H1 (cell line): Measurements from ENCODE around the gene CELSR3. TPM values are rescaled to one million over a fixed set of nuclear protein-coding genes. Genes with fewer than 3 reads are reported as not detected.

ENCODE experiments used
- CTCF ChIA-PET: fragments of 300-600 bp; sonication (Branson Sonifier 250); formaldehyde crosslinking; loops from one replicate; lab custom pipeline; 2021; ENCODE audit not compliant: partially characterized antibody; lab: Charles Lee
- POLR2A ChIA-PET: fragments of 300-600 bp; sonication (Branson Sonifier 250); formaldehyde crosslinking; loops from one replicate; lab custom pipeline; 2021; ENCODE audit warnings: inconsistent platforms; ENCODE audit not compliant: partially characterized antibody; lab: Charles Lee
- DNase-seq, 2 experiments: peaks; one replicate each; pipeline versions ENCODE4 v3.0.0 to v3.0.0-alpha.2; 2010 to 2022; ENCODE audit warnings: low spot score in 2 of 2, low read depth in 1 of 2, mixed read lengths in 1 of 2
- FAIRE-seq: peaks from 2 replicates; lab custom pipeline; 2011; peaks lifted over from hg19 to GRCh38; lab: Jason Lieb, UNC
- H2AFZ ChIP-seq: 2 replicates; pipeline ENCODE4 v1.8.1; 2012; ENCODE audit warnings: low read length, inconsistent platforms
- H2AK5ac ChIP-seq: 2 replicates; pipeline ENCODE4 v1.6.1; 2013; ENCODE audit warnings: low read depth, low read length
- H2BK120ac ChIP-seq: replicated peaks from 2 replicates; pipeline ENCODE3; 2013; ENCODE audit warnings: low read depth, low read length, inconsistent platforms
- H2BK12ac ChIP-seq: 2 replicates; pipeline ENCODE4 v1.6.1; 2013; ENCODE audit warnings: low read depth, low read length
- H2BK15ac ChIP-seq: 2 replicates; pipeline ENCODE4 v1.6.1; 2013; ENCODE audit warnings: low read length
- H2BK20ac ChIP-seq: 2 replicates; pipeline ENCODE4 v1.6.1; 2013; ENCODE audit warnings: low read length
- H2BK5ac ChIP-seq: 2 replicates; pipeline ENCODE4 v1.6.1; 2013; ENCODE audit warnings: low read depth, low read length
- H3K14ac ChIP-seq: 2 replicates; pipeline ENCODE4 v1.6.1; 2013; ENCODE audit warnings: inconsistent platforms; ENCODE audit not compliant: insufficient read length
- H3K18ac ChIP-seq: 2 replicates; pipeline ENCODE4 v1.6.1; 2013; ENCODE audit warnings: low read length; ENCODE audit errors: extremely low read depth
- H3K23ac ChIP-seq: 2 replicates; pipeline ENCODE4 v1.6.1; 2013; ENCODE audit warnings: inconsistent platforms; ENCODE audit not compliant: insufficient read length
- H3K23me2 ChIP-seq: 2 replicates; pipeline ENCODE4 v1.6.1; 2013; ENCODE audit warnings: low read depth, low read length
- H3K27ac ChIP-seq: 2 replicates; pipeline ENCODE4 v1.6.1; 2011; ENCODE audit warnings: low read depth, low read length, inconsistent platforms
- H3K27me3 ChIP-seq, 4 experiments: replicated peaks in 1 of 4; 1 replicate in 1 of 4; 2 replicates in 3 of 4; pipeline versions ENCODE4 v1.6.1 to v1.8.1; 2011 to 2013; ENCODE audit warnings: low read length in 3 of 4, mild to moderate bottlenecking in 3 of 4, inconsistent platforms in 2 of 4, mixed read lengths in 2 of 4, moderate library complexity in 1 of 4; ENCODE audit not compliant: control insufficient read depth in 3 of 4, insufficient read depth in 3 of 4; ENCODE audit errors: extremely low read depth in 1 of 4
- H3K36me3 ChIP-seq, 4 experiments: 2 replicates each; pipeline versions ENCODE4 v1.6.1 to v1.8.1; 2011 to 2013; ENCODE audit warnings: mild to moderate bottlenecking in 4 of 4, low read length in 3 of 4, moderate library complexity in 2 of 4, control low read depth in 1 of 4, inconsistent platforms in 1 of 4; ENCODE audit not compliant: insufficient read depth in 4 of 4, control insufficient read depth in 2 of 4
- H3K4ac ChIP-seq: replicated peaks from 2 replicates; pipeline ENCODE3; 2013; ENCODE audit warnings: low read length, low read depth, mixed read lengths, inconsistent platforms; ENCODE audit not compliant: insufficient read length
- H3K4me1 ChIP-seq, 4 experiments: replicated peaks in 1 of 4; 1 replicate in 1 of 4; 2 replicates in 3 of 4; pipeline versions ENCODE4 v1.6.1 to v1.8.1; 2011 to 2013; ENCODE audit warnings: low read length in 3 of 4, inconsistent platforms in 2 of 4, mixed read lengths in 1 of 4; ENCODE audit not compliant: insufficient read depth in 4 of 4, control insufficient read depth in 3 of 4
- H3K4me2 ChIP-seq, 2 experiments: 2 replicates each; pipeline versions ENCODE4 v1.6.1 to v1.8.1; 2011 to 2013; ENCODE audit warnings: low read depth in 2 of 2, low read length in 2 of 2, control low read depth in 1 of 2, inconsistent platforms in 1 of 2, mild to moderate bottlenecking in 1 of 2; ENCODE audit not compliant: insufficient read depth in 1 of 2
- H3K4me3 ChIP-seq, 4 experiments: fragments of 200-600, 300-600 bp in 1 of 4; sonication (generic), shearing (Covaris generic), sonication (Bioruptor Twin) in 1 of 4; 2 replicates each; pipeline versions ENCODE4 v1.5.1 to v1.8.1; 2011 to 2016; ENCODE audit warnings: low read length in 4 of 4, low read depth in 3 of 4, control low read depth in 2 of 4, inconsistent platforms in 2 of 4, mild to moderate bottlenecking in 2 of 4, mixed read lengths in 1 of 4, moderate library complexity in 1 of 4; ENCODE audit not compliant: insufficient read depth in 2 of 4; ENCODE audit errors: extremely low read depth in 1 of 4
- H3K56ac ChIP-seq: replicated peaks from 2 replicates; pipeline ENCODE3; 2013; ENCODE audit warnings: low read depth, mild to moderate bottlenecking, mixed read lengths, low read length, inconsistent platforms; ENCODE audit not compliant: insufficient read length
- H3K79me1 ChIP-seq: 2 replicates; pipeline ENCODE4 v1.6.1; 2013; ENCODE audit warnings: low read depth, low read length, control low read depth
- H3K79me2 ChIP-seq, 2 experiments: 2 replicates each; pipeline versions ENCODE4 v1.6.1 to v1.8.1; 2012 to 2013; ENCODE audit warnings: low read length in 2 of 2, mild to moderate bottlenecking in 2 of 2, inconsistent platforms in 1 of 2; ENCODE audit not compliant: insufficient read depth in 2 of 2, control insufficient read depth in 1 of 2
- H3K9ac ChIP-seq, 4 experiments: replicated peaks in 1 of 4; 1 replicate in 1 of 4; 2 replicates in 3 of 4; pipeline versions ENCODE4 v1.6.1 to v1.8.1; 2011 to 2013; ENCODE audit warnings: low read depth in 3 of 4, low read length in 3 of 4, control low read depth in 2 of 4, mild to moderate bottlenecking in 2 of 4, moderate library complexity in 2 of 4, inconsistent platforms in 1 of 4; ENCODE audit errors: extremely low read depth in 1 of 4
- H3K9me3 ChIP-seq, 2 experiments: 2 replicates each; pipeline versions ENCODE4 v1.6.1 to v1.8.1; 2012 to 2013; ENCODE audit warnings: mild to moderate bottlenecking in 2 of 2, moderate library complexity in 2 of 2, control low read depth in 1 of 2, inconsistent platforms in 1 of 2, low read depth in 1 of 2, low read length in 1 of 2, mixed read lengths in 1 of 2; ENCODE audit not compliant: insufficient read depth in 2 of 2
- H4K20me1 ChIP-seq, 2 experiments: replicated peaks in 1 of 2; 2 replicates each; pipeline versions ENCODE3 to v1.8.1; 2011 to 2013; ENCODE audit warnings: inconsistent platforms in 2 of 2, low read length in 2 of 2, mild to moderate bottlenecking in 1 of 2; ENCODE audit not compliant: insufficient read depth in 2 of 2, control insufficient read depth in 1 of 2
- H4K5ac ChIP-seq: 2 replicates; pipeline ENCODE4 v1.6.1; 2013; ENCODE audit warnings: low read length, low read depth, mixed read lengths, inconsistent platforms; ENCODE audit not compliant: insufficient read length
- H4K8ac ChIP-seq: 2 replicates; pipeline ENCODE4 v1.8.0; 2013; ENCODE audit warnings: mild to moderate bottlenecking, moderate library complexity, low read length, inconsistent platforms; ENCODE audit not compliant: insufficient read depth; ENCODE audit errors: extremely low read depth
- H4K91ac ChIP-seq: replicated peaks from 2 replicates; pipeline ENCODE3; 2013; ENCODE audit warnings: low read length, mixed read lengths, inconsistent platforms; ENCODE audit not compliant: insufficient read length
- CBX8 ChIP-seq: fragments of 300-800, 300-1000 bp; sonication (generic); IDR thresholded peaks from 2 replicates; pipeline ENCODE4 v1.7.1; 2016; ENCODE audit warnings: low read depth, low read length, borderline replicate concordance
- GABPA ChIP-seq: IDR thresholded peaks from 2 replicates; pipeline ENCODE4 v1.6.1; 2011; ENCODE audit warnings: mild to moderate bottlenecking, low read length, moderate library complexity, borderline replicate concordance; ENCODE audit not compliant: insufficient read depth
- KDM1A ChIP-seq: fragments of 200-600, 300-600 bp; sonication (generic); IDR thresholded peaks from 2 replicates; pipeline ENCODE4 v1.7.1; 2016; ENCODE audit warnings: mild to moderate bottlenecking, low read length, borderline replicate concordance
- POLR2A ChIP-seq, 2 experiments: IDR thresholded peaks; 1 replicate in 1 of 2; 2 replicates in 1 of 2; pipeline ENCODE4 v1.6.1; 2011; ENCODE audit warnings: low read depth in 2 of 2, low read length in 2 of 2, mild to moderate bottlenecking in 2 of 2; ENCODE audit errors: control extremely low read depth in 1 of 2
- TAF7 ChIP-seq: optimal IDR thresholded peaks from 2 replicates; pipeline ENCODE3; 2011; ENCODE audit warnings: low read depth, mild to moderate bottlenecking, inconsistent platforms, low read length, moderate library complexity, borderline replicate concordance
- YY1 ChIP-seq: IDR thresholded peaks from 2 replicates; pipeline ENCODE4 v1.6.1; 2011; ENCODE audit warnings: low read depth, mild to moderate bottlenecking, low read length
- WGBS, 2 experiments: shearing (Covaris generic) in 1 of 2; methylation state at CpG; one replicate each; pipeline versions ENCODE4 v1.1.6 to v1.1.7; 2013 to 2015; ENCODE audit warnings: low lambda C conversion rate in 2 of 2, mixed read lengths in 2 of 2, inconsistent platforms in 1 of 2, low coverage in 1 of 2, missing lambda C conversion rate in 1 of 2; ENCODE audit not compliant: insufficient replicate concordance in 2 of 2, insufficient coverage in 1 of 2, insufficient read length in 1 of 2; ENCODE audit errors: extremely low coverage in 1 of 2, missing lambda C conversion rate in 1 of 2; 5-methylcytosine and 5-hydroxymethylcytosine counted together
- polyA plus RNA-seq, 7 experiments: library from polyadenylated mRNA; depleted of rRNA in 3 of 7; stranded (reverse) in 5 of 7; unstranded in 2 of 7; fragments of >200 nt in 5 of 7; fragments of 200-250 nt in 2 of 7; gene quantifications; 1 replicate in 5 of 7; 2 replicates in 1 of 7; 4 replicates in 1 of 7; pipeline versions ENCODE4 v1.2.1 to v1.2.3, GENCODE V29; 2011 to 2013; ENCODE audit warnings: missing spikeins in 2 of 7, mixed read lengths in 2 of 7
- total RNA-seq: library from RNA; stranded (reverse); fragmentation: NEBNext Ultra II Directional; extraction: Animal tissue kit (Norgen Biotek cat#: 25700); gene quantifications from 2 replicates; pipeline ENCODE4 v1.2.1, GENCODE V29; 2021

Gene CELSR3
- total and polyA plus RNA-seq, 2 of the 8 experiments (the other 6 are each of a cell fraction or from before 2014, with no cell fraction given) = 11.6 to 29.5 TPM

- H3K9me3 ChIP-seq = no peaks in the 10 kb centered on the region
- no peak overlapping the region for H2BK120ac ChIP-seq
- ChIA-PET POLR2A (interaction anchor here (1.5 to 13.3 kb wide), 2 partner anchors 13 kb away, joined by 3 to 187 read pairs; partner anchors contain the start of genes IP6K2 and NCKIPSD), CTCF (interaction anchor here (1.2 to 1.7 kb wide), 2 partner anchors 12 to 41 kb away, joined by 5 read pairs; no protein-coding TSS in a partner anchor)
- H3K4me3 ChIP-seq = no peak overlapping the region
- H3K4me2 ChIP-seq = no peak overlapping the region
- no peaks in the 10 kb centered on the region for H3K23me2 ChIP-seq
- no peak for FAIRE-seq
- peaks cover 6 to 12% (median 9%) of the 10 kb centered on the region in 4 experiments for H3K4me1 ChIP-seq
- H3K56ac ChIP-seq = no peak overlapping the region
- no peak overlapping the region; the same call in 1 of the 2 replicates for H4K8ac ChIP-seq
- no peak overlapping the region for H4K91ac ChIP-seq
- no peaks in the 10 kb centered on the region for H3K27me3 ChIP-seq
- peaks cover 23 to 32% of the 10 kb centered on the region in 2 experiments for H4K20me1 ChIP-seq
- no peak for DNase-seq
- no peak overlapping the region for H3K18ac ChIP-seq
- H2AFZ ChIP-seq = no peak overlapping the region
- H2BK12ac ChIP-seq = no peak overlapping the region
- no peak overlapping the region for H4K5ac ChIP-seq
- no peak overlapping the region for H3K9ac ChIP-seq
- H3K79me2 ChIP-seq = peaks cover 35 to 90% of the 10 kb centered on the region in 2 experiments
- no peak overlapping the region for H3K23ac ChIP-seq
- no peak overlapping the region for H3K4ac ChIP-seq
- H2AK5ac ChIP-seq = no peak overlapping the region
- no peak overlapping the region for H2BK20ac ChIP-seq
- no peak overlapping the region for H3K14ac ChIP-seq
- H3K79me1 ChIP-seq = peaks cover 14% of the 10 kb centered on the region
- H2BK15ac ChIP-seq = no peak overlapping the region
- peaks cover 9 to 45% (median 19%) of the 10 kb centered on the region in 4 experiments; a peak in 6 of 8 replicates for H3K36me3 ChIP-seq
- no peak overlapping the region for H3K27ac ChIP-seq
- WGBS, 2 experiments = 94% methylated on average over 8 of the region's 8 CpGs; no CpG with 5 or more reads in 1 of the 2 experiments
- H2BK5ac ChIP-seq = no peak overlapping the region
- TF ChIP-seq TAF7 = no peak
- no peak for TF ChIP-seq CBX8
- no peak for TF ChIP-seq KDM1A
- no peak for TF ChIP-seq YY1
- no peak for TF ChIP-seq POLR2A (IDR thresholded peaks at IDR 0.05; ENCODE audit: control extremely low read depth in 1 of 2, low read depth in 2 of 2, low read length in 2 of 2)
- TF ChIP-seq GABPA = no peak
Measured at GRCh38 chr3:48698891-48699290, 36.2 kb upstream of the CELSR3 start.
